ENCODE data around the gene FASN. TPM values are rescaled to one million over a fixed set of nuclear protein-coding genes. Genes with fewer than 3 reads are reported as not detected.

Gene FASN
- total and polyA plus RNA-seq, 2 of the 13 experiments (the other 11 are each of a cell fraction or from before 2014, with no cell fraction given): 51.7 to 101 TPM

- TF ChIP-seq SIN3A (IDR thresholded peaks at IDR 0.05; ENCODE audit: borderline replicate concordance, low read depth, low read length): no peak; the same call in 1 of the 2 replicates
- no peak for TF ChIP-seq HDAC6 (IDR thresholded peaks at IDR 0.05; ENCODE audit: low read depth, low read length)
- no peak for TF ChIP-seq ISX (CRISPR knock-in tag; conservative IDR thresholded peaks at IDR 0.05)
- TF ChIP-seq POLR2AphosphoS2 (IDR thresholded peaks at IDR 0.05; ENCODE audit: low read depth, low read length): peak; percentile 35; the same call in 1 of the 2 replicates
- no peak for TF ChIP-seq PATZ1 (CRISPR knock-in tag; IDR thresholded peaks at IDR 0.05)
- TF ChIP-seq NCOA2 (CRISPR knock-in tag; IDR thresholded peaks at IDR 0.05): no peak
- no peak for TF ChIP-seq ZNF383 (CRISPR knock-in tag; IDR thresholded peaks at IDR 0.05; ENCODE audit: borderline replicate concordance)
- TF ChIP-seq ZNF567 (CRISPR knock-in tag; IDR thresholded peaks at IDR 0.05; ENCODE audit: borderline replicate concordance): 0 out of 2 replicates have a peak, but pooled peaks have one; percentile 39
- TF ChIP-seq ZNF512 (CRISPR knock-in tag; IDR thresholded peaks at IDR 0.05): no peak
- no peak for TF ChIP-seq TEAD3 (CRISPR knock-in tag; optimal IDR thresholded peaks at IDR 0.05; ENCODE audit: borderline replicate concordance)
- no peak for TF ChIP-seq PITX1 (CRISPR knock-in tag; IDR thresholded peaks at IDR 0.05)
- no peak for TF ChIP-seq TMF1 (CRISPR knock-in tag; IDR thresholded peaks at IDR 0.05; ENCODE audit: low read depth)
- no peak for TF ChIP-seq NONO (IDR thresholded peaks at IDR 0.05)
- no peak for TF ChIP-seq NONO (CRISPR knock-in tag; conservative IDR thresholded peaks at IDR 0.05)
- no peak for TF ChIP-seq HNF1A (IDR thresholded peaks at IDR 0.05; ENCODE audit: low read depth)
- TF ChIP-seq HNF1A (CRISPR knock-in tag; IDR thresholded peaks at IDR 0.05; ENCODE audit: borderline replicate concordance): no peak
- no peak for TF ChIP-seq GMEB1 (CRISPR knock-in tag; IDR thresholded peaks at IDR 0.05; ENCODE audit: borderline replicate concordance)
- 0 out of 2 replicates have a peak, but pooled peaks have one; percentile 15 for TF ChIP-seq NRL (CRISPR knock-in tag; IDR thresholded peaks at IDR 0.05; ENCODE audit: borderline replicate concordance)
- no peak for TF ChIP-seq ZNF577 (CRISPR knock-in tag; IDR thresholded peaks at IDR 0.05; ENCODE audit: borderline replicate concordance, low read depth)
- no peak for TF ChIP-seq ZNF883 (CRISPR knock-in tag; IDR thresholded peaks at IDR 0.05; ENCODE audit: not compliant biosample characterization)
Observed at GRCh38 chr17:82076785-82077591, 21.0 kb downstream of the FASN start (continued).

All from HepG2 (cell line).